GM18519 (cell line): Measurements from ENCODE around the gene CASZ1.

Experiments
- ATAC-seq: cut with Tn5 transposase; IDR thresholded peaks from one replicate; pipeline ENCODE4 v1.9.1; 2021; ENCODE audit warnings: mild to moderate bottlenecking, moderate library complexity; ENCODE audit not compliant: unreplicated experiment, low FRiP score

CASZ1 gene

GRCh38 chr1:10734375-10734774 lies 62.1 kb downstream of the CASZ1 start:
- ATAC-seq: no peak

GRCh38 chr1:10733474-10734366 lies 62.7 kb downstream of the CASZ1 start:
- no peak for ATAC-seq

- no peak for ATAC-seq
Observed at GRCh38 chr1:10730985-10731384, 65.5 kb downstream of the CASZ1 start.

GRCh38 chr1:10728595-10729410 lies 67.6 kb downstream of the CASZ1 start:
- no peak for ATAC-seq

- no peak for ATAC-seq
Observed at GRCh38 chr1:10727751-10728232, 68.7 kb downstream of the CASZ1 start.

GRCh38 chr1:10726355-10726754 lies 70.1 kb downstream of the CASZ1 start:
- ATAC-seq: no peak

- no peak for ATAC-seq
Observed at GRCh38 chr1:10724948-10725847, 71.2 kb downstream of the CASZ1 start.

- no peak for ATAC-seq
Observed at GRCh38 chr1:10724511-10724910, 71.9 kb downstream of the CASZ1 start.

GRCh38 chr1:10724052-10724494 lies 72.4 kb downstream of the CASZ1 start:
- ATAC-seq: no peak

- no peak for ATAC-seq
Observed at GRCh38 chr1:10723317-10723716, 73.1 kb downstream of the CASZ1 start.

GRCh38 chr1:10722803-10723202 lies 73.6 kb downstream of the CASZ1 start:
- no peak for ATAC-seq

- ATAC-seq: no peak
Observed at GRCh38 chr1:10721381-10722321, 74.8 kb downstream of the CASZ1 start.

GRCh38 chr1:10720635-10721034 lies 75.8 kb downstream of the CASZ1 start:
- no peak for ATAC-seq

GRCh38 chr1:10718083-10718415 lies 78.4 kb downstream of the CASZ1 start:
- ATAC-seq: no peak

GRCh38 chr1:10717296-10718082 lies 79.0 kb downstream of the CASZ1 start:
- no peak for ATAC-seq

GRCh38 chr1:10716840-10717239 lies 79.6 kb downstream of the CASZ1 start:
- no peak for ATAC-seq

GRCh38 chr1:10714337-10715114 lies 81.9 kb downstream of the CASZ1 start:
- ATAC-seq: no peak

GRCh38 chr1:10713614-10714013 lies 82.8 kb downstream of the CASZ1 start:
- no peak for ATAC-seq
